WTC11 (cell line): ENCODE measurements around the gene MYL6B.

Experiments
- JUN ChIP-seq: sonication (generic); formaldehyde crosslinking; IDR thresholded peaks from 2 replicates; pipeline ENCODE4 v1.8.0; 2023; ENCODE audit warnings: mild to moderate bottlenecking, missing genetic modification reagents
- NFE2L1 ChIP-seq: sonication (generic); formaldehyde crosslinking; IDR thresholded peaks from 2 replicates; pipeline ENCODE4 v1.8.1; 2023; ENCODE audit warnings: missing genetic modification reagents
- NFYB ChIP-seq: sonication (generic); formaldehyde crosslinking; conservative IDR thresholded peaks from 2 replicates; pipeline ENCODE4 v1.8.0; 2022; ENCODE audit warnings: low read depth, missing genetic modification reagents
- SP1 ChIP-seq: sonication (generic); formaldehyde crosslinking; conservative IDR thresholded peaks from 2 replicates; pipeline ENCODE4 v1.8.1; 2022; ENCODE audit warnings: missing genetic modification reagents
- ZNF416 ChIP-seq: fragments of 250-450 bp; sonication (Bioruptor Pico); IDR thresholded peaks from 2 replicates; pipeline ENCODE4 v1.9.0; 2021; ENCODE audit warnings: mild to moderate bottlenecking, inconsistent platforms
- TF ChIP-seq, protein P1 (sequence below): fragments of 200-600 bp; IDR thresholded peaks from 2 replicates; pipeline ENCODE4 v1.8.0; 2022; ENCODE audit warnings: antibody characterized with exemption
- TF ChIP-seq, protein P2 (sequence below): sonication (generic); formaldehyde crosslinking; conservative IDR thresholded peaks from 2 replicates; pipeline ENCODE4 v1.8.1; 2022; ENCODE audit warnings: mild to moderate bottlenecking, missing genetic modification reagents
- TF ChIP-seq, protein P3 (sequence below): sonication (generic); formaldehyde crosslinking; IDR thresholded peaks from 2 replicates; pipeline ENCODE4 v1.8.1; 2023; ENCODE audit warnings: mild to moderate bottlenecking, missing genetic modification reagents, moderate library complexity
- TF ChIP-seq, protein P4 (sequence below): sonication (generic); formaldehyde crosslinking; IDR thresholded peaks from 2 replicates; pipeline ENCODE4 v1.8.1; 2023; ENCODE audit warnings: mild to moderate bottlenecking, missing genetic modification reagents
- TF ChIP-seq, protein P5 (sequence below): sonication (generic); formaldehyde crosslinking; IDR thresholded peaks from 2 replicates; pipeline ENCODE4 v1.8.0; 2022; ENCODE audit warnings: mild to moderate bottlenecking, missing genetic modification reagents

DNA sequence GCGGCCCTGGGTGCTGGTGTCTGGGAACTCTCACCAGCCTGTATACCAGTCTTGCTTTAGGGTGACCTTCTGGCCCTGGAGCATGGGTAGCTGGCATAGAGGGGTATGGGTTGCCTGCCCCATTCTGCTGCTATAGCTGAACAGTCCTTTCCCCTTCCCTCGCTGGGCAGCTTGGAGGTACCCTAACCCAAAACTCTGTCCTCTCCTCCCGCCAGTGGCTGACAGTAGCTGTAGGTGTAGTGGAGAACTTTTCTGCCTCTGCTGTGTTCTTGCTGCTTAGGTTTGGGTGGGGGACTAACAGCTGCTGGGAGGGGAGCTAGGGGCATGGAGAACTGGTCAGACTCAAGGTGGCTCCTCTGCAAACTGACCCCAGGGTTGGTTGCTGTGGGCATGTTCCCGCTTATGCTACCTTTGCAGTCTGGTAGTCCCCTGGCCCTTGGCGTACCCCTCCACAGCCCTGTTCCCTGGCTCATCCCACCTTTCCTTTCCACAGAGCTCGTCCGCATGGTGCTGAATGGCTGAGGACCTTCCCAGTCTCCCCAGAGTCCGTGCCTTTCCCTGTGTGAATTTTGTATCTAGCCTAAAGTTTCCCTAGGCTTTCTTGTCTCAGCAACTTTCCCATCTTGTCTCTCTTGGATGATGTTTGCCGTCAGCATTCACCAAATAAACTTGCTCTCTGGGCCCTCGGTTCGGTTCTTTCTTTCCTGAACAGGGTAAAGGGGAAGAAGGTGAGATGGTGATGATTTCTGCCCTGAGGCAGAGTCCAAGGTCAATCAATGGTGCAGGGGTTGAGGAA is 8.7 kb downstream of the MYL6B start:
- TF ChIP-seq, protein P1, sequence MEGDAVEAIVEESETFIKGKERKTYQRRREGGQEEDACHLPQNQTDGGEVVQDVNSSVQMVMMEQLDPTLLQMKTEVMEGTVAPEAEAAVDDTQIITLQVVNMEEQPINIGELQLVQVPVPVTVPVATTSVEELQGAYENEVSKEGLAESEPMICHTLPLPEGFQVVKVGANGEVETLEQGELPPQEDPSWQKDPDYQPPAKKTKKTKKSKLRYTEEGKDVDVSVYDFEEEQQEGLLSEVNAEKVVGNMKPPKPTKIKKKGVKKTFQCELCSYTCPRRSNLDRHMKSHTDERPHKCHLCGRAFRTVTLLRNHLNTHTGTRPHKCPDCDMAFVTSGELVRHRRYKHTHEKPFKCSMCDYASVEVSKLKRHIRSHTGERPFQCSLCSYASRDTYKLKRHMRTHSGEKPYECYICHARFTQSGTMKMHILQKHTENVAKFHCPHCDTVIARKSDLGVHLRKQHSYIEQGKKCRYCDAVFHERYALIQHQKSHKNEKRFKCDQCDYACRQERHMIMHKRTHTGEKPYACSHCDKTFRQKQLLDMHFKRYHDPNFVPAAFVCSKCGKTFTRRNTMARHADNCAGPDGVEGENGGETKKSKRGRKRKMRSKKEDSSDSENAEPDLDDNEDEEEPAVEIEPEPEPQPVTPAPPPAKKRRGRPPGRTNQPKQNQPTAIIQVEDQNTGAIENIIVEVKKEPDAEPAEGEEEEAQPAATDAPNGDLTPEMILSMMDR, result no peak
- TF ChIP-seq JUN (no peak), SP1 (CRISPR knock-in tag) (no peak), NFE2L1 (CRISPR knock-in tag) (no peak), ZNF416 (CRISPR knock-in tag) (no peak), NFYB (CRISPR knock-in tag) (no peak)
- TF ChIP-seq, protein P2, sequence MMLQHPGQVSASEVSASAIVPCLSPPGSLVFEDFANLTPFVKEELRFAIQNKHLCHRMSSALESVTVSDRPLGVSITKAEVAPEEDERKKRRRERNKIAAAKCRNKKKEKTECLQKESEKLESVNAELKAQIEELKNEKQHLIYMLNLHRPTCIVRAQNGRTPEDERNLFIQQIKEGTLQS (CRISPR knock-in tag), result no peak
- TF ChIP-seq, protein P3, sequence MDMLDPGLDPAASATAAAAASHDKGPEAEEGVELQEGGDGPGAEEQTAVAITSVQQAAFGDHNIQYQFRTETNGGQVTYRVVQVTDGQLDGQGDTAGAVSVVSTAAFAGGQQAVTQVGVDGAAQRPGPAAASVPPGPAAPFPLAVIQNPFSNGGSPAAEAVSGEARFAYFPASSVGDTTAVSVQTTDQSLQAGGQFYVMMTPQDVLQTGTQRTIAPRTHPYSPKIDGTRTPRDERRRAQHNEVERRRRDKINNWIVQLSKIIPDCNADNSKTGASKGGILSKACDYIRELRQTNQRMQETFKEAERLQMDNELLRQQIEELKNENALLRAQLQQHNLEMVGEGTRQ (CRISPR knock-in tag), result no peak
- TF ChIP-seq, protein P4, sequence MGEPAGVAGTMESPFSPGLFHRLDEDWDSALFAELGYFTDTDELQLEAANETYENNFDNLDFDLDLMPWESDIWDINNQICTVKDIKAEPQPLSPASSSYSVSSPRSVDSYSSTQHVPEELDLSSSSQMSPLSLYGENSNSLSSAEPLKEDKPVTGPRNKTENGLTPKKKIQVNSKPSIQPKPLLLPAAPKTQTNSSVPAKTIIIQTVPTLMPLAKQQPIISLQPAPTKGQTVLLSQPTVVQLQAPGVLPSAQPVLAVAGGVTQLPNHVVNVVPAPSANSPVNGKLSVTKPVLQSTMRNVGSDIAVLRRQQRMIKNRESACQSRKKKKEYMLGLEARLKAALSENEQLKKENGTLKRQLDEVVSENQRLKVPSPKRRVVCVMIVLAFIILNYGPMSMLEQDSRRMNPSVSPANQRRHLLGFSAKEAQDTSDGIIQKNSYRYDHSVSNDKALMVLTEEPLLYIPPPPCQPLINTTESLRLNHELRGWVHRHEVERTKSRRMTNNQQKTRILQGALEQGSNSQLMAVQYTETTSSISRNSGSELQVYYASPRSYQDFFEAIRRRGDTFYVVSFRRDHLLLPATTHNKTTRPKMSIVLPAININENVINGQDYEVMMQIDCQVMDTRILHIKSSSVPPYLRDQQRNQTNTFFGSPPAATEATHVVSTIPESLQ (CRISPR knock-in tag), result no peak
- TF ChIP-seq, protein P5, sequence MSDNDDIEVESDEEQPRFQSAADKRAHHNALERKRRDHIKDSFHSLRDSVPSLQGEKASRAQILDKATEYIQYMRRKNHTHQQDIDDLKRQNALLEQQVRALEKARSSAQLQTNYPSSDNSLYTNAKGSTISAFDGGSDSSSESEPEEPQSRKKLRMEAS, result no peak
